ENCODE measurements around the gene KCNMA1. TPM values are rescaled to one million over a fixed set of nuclear protein-coding genes. Genes with fewer than 3 reads are reported as not detected.

Gene KCNMA1
- total and polyA plus RNA-seq, 2 donors (not counting 1 experiment from before 2014, with no cell fraction given): 0.82 to 3.1 TPM

DNA sequence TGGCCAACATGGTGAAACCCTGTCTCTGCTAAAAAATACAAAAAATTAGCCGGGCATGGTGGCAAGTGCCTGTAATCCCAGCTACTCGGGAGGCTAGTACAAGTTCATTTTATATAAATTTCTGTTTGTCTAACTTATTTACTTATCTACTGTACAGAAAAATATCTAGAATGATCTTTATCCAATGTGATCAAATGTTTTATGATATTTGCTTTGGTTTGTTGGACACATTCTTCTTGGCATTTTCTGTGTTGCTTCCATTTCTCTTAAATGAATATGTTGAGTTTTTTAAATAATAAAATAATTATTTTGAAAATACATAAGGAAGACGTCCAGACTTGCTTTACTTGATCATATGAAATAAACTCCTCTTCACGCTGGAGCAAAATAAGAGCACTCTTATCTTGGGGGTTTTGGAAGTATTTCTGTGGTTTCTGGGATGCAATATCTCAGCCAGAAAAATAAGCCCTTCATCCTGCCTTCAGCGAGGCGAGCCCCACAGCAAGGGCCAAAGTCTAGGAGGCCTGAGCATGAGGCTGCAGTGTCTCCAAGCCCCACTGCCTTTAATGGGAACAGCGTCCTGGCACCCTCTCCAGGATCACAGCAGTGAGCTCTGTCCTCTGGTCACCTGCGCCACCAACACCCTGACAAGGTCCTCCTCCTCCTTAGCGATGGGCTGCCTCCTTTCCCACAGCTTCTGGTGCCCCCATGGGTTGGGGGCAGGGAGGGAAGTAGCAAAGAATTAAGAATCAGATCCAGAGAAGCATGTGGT lies 480.2 kb downstream of the KCNMA1 start:
- Histone ChIP-seq H3K27ac (ENCODE audit: low read length in 2 of 2) (no peak overlapping the region), H3K79me2 (ENCODE audit: control insufficient read depth, insufficient read depth, low read length) (no peaks in the 10 kb centered on the region), H3K4me3 (ENCODE audit: control extremely low read depth in 1 of 5, extremely low read depth in 1 of 5, insufficient read depth in 1 of 5, low read depth in 2 of 5, low read length in 4 of 5) (no peak overlapping the region), H4K20me1 (ENCODE audit: control insufficient read depth, insufficient read depth, low read length, poor library complexity, severe bottlenecking) (no peaks in the 10 kb centered on the region), H3K9ac (ENCODE audit: low read length) (no peak overlapping the region), H3K4me1 (ENCODE audit: control insufficient read depth in 2 of 2, insufficient read depth in 2 of 2, low read length in 2 of 2) (no peaks in the 10 kb centered on the region), H3K4me2 (replicated peaks; ENCODE audit: low read depth, low read length, poor library complexity, severe bottlenecking) (no peak overlapping the region), H3K36me3 (replicated peaks in 1 of 2; ENCODE audit: control extremely low read depth in 1 of 2, control insufficient read depth in 1 of 2, extremely low read depth in 1 of 2, insufficient read depth in 2 of 2, low read length in 1 of 2) (no peaks in the 10 kb centered on the region), H2AFZ (ENCODE audit: insufficient read depth, low read depth, low read length, poor library complexity, severe bottlenecking) (no peak overlapping the region), H3K27me3 (replicated peaks in 1 of 4; ENCODE audit: control extremely low read depth in 1 of 4, control insufficient read depth in 3 of 4, insufficient read depth in 4 of 4, low read length in 3 of 4) (no peaks in the 10 kb centered on the region), H3K9me3 (ENCODE audit: control extremely low read depth in 1 of 3, control insufficient read depth in 2 of 3, insufficient read depth in 1 of 3, low read length in 2 of 3) (no peaks in the 10 kb centered on the region)
- Mint-ChIP-seq H3K4me3 (no peak overlapping the region), H3K4me1 (no peaks in the 10 kb centered on the region), H3K27me3 (no peaks in the 10 kb centered on the region), H3K27ac (no peak overlapping the region), H3K9me3 (ENCODE audit: insufficient read depth) (no peaks in the 10 kb centered on the region)
- ChIA-PET CTCF (interaction anchor here (1.4 to 20.9 kb wide), 4 partner anchors 10 to 555 kb away, joined by 4 to 523 read pairs (median 22); partner anchors contain the start of gene KCNMA1), POLR2A (no interaction called here)
- 83% methylated on average over 3 of the region's 9 CpGs for WGBS (ENCODE audit: insufficient coverage)
- intact Hi-C loops (cut with micrococcal nuclease): no loop called here
- TF ChIP-seq, protein P1, sequence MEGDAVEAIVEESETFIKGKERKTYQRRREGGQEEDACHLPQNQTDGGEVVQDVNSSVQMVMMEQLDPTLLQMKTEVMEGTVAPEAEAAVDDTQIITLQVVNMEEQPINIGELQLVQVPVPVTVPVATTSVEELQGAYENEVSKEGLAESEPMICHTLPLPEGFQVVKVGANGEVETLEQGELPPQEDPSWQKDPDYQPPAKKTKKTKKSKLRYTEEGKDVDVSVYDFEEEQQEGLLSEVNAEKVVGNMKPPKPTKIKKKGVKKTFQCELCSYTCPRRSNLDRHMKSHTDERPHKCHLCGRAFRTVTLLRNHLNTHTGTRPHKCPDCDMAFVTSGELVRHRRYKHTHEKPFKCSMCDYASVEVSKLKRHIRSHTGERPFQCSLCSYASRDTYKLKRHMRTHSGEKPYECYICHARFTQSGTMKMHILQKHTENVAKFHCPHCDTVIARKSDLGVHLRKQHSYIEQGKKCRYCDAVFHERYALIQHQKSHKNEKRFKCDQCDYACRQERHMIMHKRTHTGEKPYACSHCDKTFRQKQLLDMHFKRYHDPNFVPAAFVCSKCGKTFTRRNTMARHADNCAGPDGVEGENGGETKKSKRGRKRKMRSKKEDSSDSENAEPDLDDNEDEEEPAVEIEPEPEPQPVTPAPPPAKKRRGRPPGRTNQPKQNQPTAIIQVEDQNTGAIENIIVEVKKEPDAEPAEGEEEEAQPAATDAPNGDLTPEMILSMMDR (IDR thresholded peaks at IDR 0.05): no peak
- TF ChIP-seq EZH2 (IDR thresholded peaks at IDR 0.05; ENCODE audit: borderline replicate concordance, insufficient read depth, low read depth, low read length, poor library complexity, severe bottlenecking): no peak
- ATAC-seq (ENCODE audit: low read depth) (no peak), DNase-seq (no peak)

- Histone ChIP-seq H3K79me2 (ENCODE audit: control insufficient read depth, insufficient read depth, low read length) (no peaks in the 10 kb centered on the region), H3K4me2 (replicated peaks; ENCODE audit: low read depth, low read length, poor library complexity, severe bottlenecking) (no peak overlapping the region), H3K4me1 (ENCODE audit: control insufficient read depth in 2 of 2, insufficient read depth in 2 of 2, low read length in 2 of 2) (no peaks in the 10 kb centered on the region), H3K9me3 (ENCODE audit: control extremely low read depth in 1 of 3, control insufficient read depth in 2 of 3, insufficient read depth in 1 of 3, low read length in 2 of 3) (no peaks in the 10 kb centered on the region), H3K4me3 (ENCODE audit: control extremely low read depth in 1 of 5, extremely low read depth in 1 of 5, insufficient read depth in 1 of 5, low read depth in 2 of 5, low read length in 4 of 5) (no peak overlapping the region), H3K27me3 (replicated peaks in 1 of 4; ENCODE audit: control extremely low read depth in 1 of 4, control insufficient read depth in 3 of 4, insufficient read depth in 4 of 4, low read length in 3 of 4) (no peaks in the 10 kb centered on the region), H2AFZ (ENCODE audit: insufficient read depth, low read depth, low read length, poor library complexity, severe bottlenecking) (no peak overlapping the region), H3K9ac (ENCODE audit: low read length) (no peak overlapping the region), H4K20me1 (ENCODE audit: control insufficient read depth, insufficient read depth, low read length, poor library complexity, severe bottlenecking) (no peaks in the 10 kb centered on the region), H3K27ac (ENCODE audit: low read length in 2 of 2) (no peak overlapping the region), H3K36me3 (replicated peaks in 1 of 2; ENCODE audit: control extremely low read depth in 1 of 2, control insufficient read depth in 1 of 2, extremely low read depth in 1 of 2, insufficient read depth in 2 of 2, low read length in 1 of 2) (no peaks in the 10 kb centered on the region)
- Mint-ChIP-seq H3K4me1 (no peaks in the 10 kb centered on the region), H3K9me3 (ENCODE audit: insufficient read depth) (no peaks in the 10 kb centered on the region), H3K4me3 (no peak overlapping the region), H3K27me3 (no peaks in the 10 kb centered on the region), H3K27ac (no peak overlapping the region)
- CTCF ChIA-PET: interaction anchor here (1.0 to 1.2 kb wide), 2 partner anchors 10 to 18 kb away, joined by 3 read pairs; no protein-coding TSS in a partner anchor
- DNase-seq (no peak), ATAC-seq (ENCODE audit: low read depth) (no peak)
- POLR2A ChIA-PET: interaction anchor here (0.7 kb wide), 1 partner anchor 440 kb away, joined by 5 read pairs; no protein-coding TSS in a partner anchor
- WGBS (ENCODE audit: insufficient coverage): 80% methylated on average over 2 of the region's 5 CpGs
- no peak for TF ChIP-seq EZH2 (IDR thresholded peaks at IDR 0.05; ENCODE audit: borderline replicate concordance, insufficient read depth, low read depth, low read length, poor library complexity, severe bottlenecking)
- TF ChIP-seq, protein P1 (IDR thresholded peaks at IDR 0.05): no peak
- intact Hi-C loops (cut with micrococcal nuclease): no loop called here
Observed at GRCh38 chr10:77156406-77156879, 481.2 kb downstream of the KCNMA1 start.

Data from B cell (primary cell).